ENCODE measurements around the gene KRT34. TPM values are rescaled to one million over a fixed set of nuclear protein-coding genes. Genes with fewer than 3 reads are reported as not detected.
"Not testable (repeated sequence)": the region's sequence is repeated elsewhere in the genome, so short reads cannot be mapped to it uniquely, and the experiment has no call there.

The KRT34 gene
- total RNA-seq, 1 donor from 2014 or later: not detected

DNA sequence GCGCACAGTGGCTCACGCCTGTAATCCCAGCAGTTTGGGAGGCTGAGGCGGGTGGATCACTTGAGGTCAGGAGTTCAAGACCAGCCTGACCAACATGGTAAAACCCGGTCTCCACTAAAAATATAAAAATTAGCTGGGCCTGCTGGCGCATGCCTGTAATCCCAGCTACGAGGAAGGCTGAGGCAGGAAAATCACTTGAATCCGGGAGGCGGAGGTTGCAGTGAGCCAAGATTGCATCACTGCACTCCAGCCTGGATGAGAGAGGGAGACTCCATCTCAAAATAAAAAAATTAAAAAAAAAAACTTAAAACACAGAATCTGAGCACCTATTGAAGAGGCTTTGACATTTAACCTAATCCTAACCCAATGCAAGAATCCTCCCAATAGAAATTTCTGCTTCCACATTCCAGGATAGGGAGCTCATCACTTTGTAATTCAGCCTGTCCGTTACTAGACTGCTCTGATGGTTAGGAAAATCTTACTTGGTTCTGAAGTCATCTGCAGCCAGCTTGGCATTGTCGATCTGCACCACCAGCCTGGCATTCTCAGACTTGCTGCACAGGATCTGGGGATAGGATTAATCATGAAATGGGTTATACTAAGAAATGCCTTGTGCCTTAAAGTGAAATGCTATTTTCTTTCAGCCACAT is 14.6 kb downstream of the KRT34 start:
- no peak for DNase-seq (ENCODE audit: low spot score)

DNA sequence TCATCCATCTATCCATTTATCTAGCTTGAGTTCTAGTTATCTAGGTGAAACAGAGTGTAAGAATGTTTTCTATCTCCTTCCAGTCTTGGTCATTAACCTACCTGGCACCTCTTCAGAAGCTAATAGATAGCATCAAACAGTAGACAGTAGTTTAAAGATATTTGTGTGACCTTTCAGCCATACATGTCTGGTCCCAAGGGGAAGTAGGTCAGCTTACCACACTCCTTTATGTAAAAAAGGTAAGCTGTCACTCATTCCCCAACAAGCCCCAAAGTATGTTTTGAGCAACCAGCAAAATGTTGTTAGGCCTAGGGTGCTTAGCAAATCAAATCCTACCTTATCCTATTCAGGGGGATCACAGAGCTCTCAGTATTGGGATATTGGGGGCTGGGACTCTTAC is 16.0 kb downstream of the KRT34 start:
- no peak for DNase-seq (ENCODE audit: low spot score)

DNA sequence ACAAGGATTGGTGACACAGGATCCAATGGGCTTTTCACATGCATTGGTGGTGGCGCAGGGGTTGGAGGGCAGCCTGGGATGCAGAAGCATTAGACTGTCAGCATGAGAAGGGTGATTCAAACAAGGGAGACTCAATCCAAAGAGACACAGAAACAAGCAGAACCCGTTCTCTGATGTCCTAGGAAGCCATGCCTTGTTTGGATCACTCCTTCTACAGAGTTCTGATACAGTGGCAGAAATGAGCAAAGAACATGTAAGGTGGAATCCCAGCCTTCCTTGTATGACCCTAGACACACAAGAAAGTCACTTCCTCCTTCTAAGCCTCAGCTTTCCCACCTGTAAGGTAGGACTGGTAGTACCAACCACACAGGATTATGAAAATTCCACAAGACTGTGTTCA is 18.2 kb downstream of the KRT34 start:
- DNase-seq (ENCODE audit: low spot score): no peak

DNA sequence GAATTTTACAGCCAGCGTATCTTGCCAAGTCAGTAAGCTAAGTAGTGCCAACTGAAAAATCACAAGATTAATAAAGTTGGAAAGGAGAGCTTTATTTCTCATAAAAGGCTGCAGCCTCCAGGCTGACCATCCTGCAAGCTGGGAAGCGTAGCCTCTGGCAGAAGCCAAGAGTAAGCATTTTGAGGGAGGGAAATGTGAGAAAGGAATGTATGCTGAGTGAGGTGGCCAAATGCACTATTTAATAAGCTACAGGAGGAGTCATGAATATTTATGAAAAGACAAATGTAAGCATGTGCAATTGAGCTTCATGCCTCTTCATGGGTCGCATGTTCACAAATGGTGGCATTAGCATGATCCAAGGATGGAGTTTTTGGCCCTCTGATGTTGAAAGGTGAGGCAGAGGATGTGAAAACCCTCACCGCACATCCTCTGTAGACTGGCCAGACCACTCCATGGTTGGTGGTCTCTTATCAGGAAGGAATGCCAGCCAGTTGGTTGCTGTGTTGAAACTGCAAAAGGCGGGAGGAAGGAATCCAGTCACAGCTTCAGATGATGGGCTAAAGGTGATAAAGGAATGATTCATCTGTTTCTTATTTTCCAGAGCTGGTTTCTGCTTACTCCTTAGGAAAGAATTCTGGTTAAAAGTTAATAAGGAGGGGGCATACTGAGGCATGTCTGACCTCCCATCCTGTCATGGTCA is 21.7 kb downstream of the KRT34 start:
- DNase-seq (ENCODE audit: low spot score): no peak

DNA sequence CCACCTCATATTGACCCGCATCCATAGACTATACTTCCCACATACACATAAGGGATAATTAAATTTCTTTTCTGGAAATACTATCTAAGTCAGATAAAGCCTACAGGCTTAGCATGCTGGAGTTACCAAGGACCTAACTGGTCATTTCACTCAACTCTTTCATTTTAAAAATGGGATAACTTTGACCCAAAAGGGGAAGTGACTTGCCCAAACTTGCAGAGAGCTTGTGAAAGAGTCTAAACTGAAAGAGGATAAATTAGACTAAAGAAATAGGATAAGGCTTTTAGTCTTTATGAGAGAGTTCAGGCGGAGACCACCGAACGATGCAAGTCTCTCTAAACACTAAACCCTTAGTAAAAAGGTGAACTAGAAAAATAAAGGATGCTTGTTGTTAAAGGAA is 27.6 kb downstream of the KRT34 start:
- no peak for DNase-seq (ENCODE audit: low spot score)

DNA sequence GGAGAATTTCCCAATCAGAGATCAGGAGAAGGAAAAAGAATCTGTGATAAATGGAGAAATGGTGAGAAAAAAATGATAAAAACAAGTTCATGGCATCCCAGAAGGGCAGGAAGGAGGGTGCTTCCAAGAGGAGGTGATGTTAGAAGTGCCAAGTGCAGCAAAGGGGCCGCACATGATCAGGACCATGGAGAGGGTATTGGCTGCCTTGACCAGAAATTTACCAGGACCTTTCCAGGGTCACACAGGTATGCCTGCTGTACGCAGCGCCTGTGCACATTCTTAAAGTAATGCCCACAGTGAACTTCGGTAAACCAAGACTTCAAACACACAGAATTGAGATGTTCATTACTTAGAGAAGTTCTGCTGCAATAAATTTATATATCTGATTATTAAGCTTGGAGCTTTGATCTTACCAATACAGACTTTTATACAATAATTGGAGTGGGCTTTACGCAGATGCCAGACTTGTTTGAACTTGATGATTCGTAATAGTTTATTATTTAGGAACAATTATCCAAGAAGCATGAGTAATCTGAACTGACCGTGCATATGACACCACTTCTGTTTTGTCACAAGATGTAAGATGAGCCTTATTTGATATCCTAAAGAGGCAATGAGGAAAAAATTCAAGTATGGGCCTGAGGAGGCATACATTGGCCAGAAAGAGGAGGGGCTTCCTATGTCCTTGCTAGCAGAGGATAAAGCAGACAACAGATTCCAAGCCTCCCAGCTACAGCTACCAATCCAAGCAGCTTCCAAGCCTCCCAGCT is 29.3 kb downstream of the KRT34 start:
- no peak for DNase-seq (ENCODE audit: low spot score)

DNA sequence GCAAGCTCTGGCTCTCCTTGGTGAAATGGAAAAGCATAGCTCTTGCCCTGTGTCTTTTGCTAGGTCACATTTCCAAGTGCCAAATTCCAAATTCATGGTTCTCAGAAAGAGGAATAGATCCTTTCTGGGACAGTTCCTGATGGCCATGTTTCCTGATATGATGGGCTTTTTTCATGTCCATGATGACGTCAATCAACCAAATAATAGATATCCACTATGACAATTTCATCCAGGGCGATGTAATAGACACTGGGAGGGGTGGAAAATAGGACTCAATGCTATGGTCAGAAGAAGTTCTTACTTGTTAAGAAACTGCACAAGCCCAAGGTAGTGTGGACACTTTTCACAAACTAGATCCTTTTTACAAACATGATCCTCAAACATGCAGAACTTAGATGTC is 30.9 kb downstream of the KRT34 start:
- no peak for DNase-seq (ENCODE audit: low spot score)

DNA sequence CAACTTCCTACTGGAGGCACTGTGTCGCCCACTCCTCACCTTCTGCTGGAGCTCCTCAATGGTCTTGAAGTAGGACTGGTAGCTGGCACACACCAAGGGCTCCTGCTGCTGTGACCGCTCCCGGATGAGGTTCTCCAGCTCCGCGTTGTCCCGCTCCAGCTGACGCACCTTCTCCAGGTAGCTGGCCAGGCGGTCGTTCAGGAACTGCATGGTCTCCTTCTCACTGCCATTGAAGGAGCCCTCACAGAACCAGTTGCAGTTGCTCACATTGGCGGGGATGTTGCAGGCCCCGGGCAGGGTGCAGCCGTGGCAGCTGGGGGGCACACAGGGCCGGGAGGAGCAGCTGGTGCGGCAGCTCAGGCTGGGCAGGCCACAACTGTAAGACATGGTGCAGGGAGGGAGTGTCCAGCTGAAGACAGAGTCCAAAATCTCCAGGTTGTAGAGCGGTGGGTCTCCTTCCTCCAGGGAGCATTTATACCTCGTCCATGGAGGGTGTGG is 31.7 kb downstream of the KRT34 start, which contains the start of gene KRT33A:
Gene KRT33A (minus strand): TSS at position 448 of the 498 bp plus-strand sequence. CDS start 61 bp downstream, at position 387.
- not testable (repeated sequence) for DNase-seq (ENCODE audit: low spot score)

DNA sequence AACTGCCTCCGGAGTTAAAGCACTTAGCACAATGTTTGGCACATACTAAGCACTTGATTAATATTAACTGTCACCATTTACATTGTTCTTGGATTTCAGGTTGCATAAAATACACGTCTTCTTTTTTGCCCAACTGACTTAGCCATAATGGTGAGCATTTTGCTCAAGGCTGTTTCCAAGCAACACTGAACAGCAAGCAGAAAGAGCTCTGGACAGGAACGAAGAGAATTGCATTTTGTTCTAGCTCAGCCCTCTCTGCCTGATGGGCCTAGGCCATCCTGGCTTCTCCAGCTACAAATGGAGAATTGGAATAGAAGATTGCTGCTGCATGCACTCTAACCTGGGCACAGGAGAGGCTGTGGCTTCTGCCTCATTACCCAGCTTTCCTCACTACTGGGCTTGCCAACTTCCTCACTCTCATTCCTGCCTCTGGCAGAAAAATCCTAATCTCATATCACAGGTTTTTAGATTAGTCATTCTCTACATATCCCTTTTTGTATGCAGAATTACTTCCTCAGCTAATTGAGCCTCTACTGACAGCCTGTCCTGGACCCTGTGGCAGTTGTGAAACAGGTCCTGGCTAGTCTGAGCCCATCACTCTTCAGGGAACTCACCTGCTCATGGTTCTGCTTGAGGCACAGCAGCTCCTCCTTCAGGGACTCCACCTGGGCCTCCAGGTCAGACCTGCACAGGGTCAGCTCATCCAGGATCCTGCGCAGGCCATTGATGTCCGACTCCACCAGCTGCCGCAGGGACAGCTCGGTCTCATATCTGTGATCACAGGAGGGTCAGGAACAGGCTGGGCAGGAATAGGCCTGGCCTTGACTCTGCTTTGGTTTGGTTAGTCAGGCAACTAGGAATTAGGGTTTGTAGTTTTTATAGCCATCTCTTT is 34.0 kb downstream of the KRT34 start:
- DNase-seq (ENCODE audit: low spot score): no peak

DNA sequence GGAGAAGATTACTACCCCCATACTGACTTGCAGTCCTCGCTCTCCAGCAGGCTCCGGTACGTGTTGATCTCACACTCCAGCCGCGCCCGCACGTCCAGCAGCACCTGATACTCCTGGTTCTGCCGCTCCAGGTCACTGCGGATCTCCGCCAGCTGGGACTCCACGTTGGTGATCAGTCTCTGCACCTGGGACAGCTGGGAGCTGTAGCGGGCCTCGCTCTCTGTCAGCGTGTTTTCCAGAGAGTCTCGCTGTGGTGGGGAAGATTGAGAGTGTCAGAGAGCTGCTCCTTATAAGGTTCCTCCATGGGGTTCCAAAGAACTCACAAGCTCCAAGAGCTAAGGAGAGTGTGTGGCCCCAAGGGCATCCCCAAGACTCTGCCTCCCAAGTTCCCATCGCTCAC is 35.7 kb downstream of the KRT34 start:
- DNase-seq (ENCODE audit: low spot score): not testable (repeated sequence)

DNA sequence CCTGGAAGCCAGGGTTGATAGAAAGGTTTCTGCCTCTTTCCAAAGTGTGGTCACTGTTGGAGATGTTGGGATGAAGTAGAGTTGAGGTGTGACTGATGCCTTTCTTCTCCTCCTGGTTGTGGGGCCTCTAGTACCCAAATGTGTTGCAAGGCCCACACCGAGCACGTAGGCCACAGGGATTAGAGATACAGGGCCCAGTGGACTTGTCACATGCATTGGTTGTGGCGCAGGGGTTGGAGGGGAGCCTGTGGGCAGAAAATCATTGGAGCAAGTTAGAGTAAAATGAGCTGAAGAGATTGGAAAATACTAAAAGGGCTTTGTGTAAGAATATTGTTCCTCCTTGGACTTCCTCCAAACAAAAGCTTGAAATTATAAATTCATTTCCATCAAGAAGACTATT is 36.1 kb downstream of the KRT34 start:
- no peak for DNase-seq (ENCODE audit: low spot score)

DNA sequence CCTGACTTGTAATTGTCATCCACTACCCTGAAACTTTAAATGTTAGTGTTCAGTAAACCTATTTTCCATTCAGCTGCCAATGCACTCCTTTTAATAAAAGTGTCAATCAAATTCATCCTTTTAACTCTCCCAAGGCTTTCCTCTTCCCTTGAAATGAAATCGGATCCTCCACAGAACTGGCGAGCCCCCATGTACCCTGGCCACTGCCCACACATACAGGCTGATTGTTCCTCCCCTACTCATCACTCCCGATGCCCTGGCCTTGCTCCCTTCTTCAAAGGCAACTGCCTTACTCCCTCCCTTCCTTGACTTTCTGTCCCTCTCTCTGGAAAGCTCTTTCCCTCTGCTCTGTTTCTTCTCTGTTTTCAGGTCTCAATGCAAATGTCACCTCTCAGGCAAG is 39.1 kb downstream of the KRT34 start:
- DNase-seq (ENCODE audit: low spot score): no peak

DNA sequence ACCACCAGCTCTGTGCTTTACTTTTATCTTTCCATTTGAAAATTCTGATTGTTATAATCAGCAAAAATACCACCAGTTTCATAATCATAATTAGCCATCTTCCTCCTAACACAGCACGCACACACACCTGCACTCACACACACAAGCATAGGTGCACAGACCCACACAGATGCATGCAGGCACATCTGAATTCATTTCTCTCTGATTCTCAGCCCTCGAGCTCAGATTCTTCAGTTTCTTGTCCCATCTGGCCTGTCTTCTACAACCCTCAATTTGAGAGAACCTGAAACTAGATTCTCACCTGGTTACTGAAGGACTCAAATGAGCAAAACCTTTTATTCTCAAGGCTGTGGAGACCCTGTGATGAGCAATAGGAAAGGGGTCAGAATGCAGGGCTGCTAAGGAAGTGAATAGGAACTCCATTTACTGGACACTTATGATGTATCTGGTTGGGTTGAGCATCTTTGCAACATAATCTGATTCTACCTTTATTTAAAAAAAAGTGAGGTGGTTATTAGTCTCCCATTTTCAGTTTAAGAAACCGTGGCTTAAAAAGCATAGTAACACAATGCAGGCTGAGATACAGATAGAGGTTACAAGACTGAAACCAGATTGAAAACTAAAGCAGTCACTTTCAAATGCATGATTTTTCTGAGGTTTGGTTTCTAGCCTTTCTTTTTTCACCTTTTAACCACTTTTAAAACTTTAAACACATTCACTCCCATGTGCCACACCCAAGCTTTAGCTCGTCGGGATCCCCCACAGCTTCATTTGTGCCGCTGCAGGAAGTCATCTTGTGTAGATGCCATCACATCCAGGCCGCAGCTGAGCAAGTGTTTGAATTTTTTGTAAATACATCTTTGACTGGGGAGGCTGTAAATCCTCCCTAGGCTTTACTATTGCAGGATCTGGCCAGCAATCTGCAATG is 40.9 kb downstream of the KRT34 start:
- DNase-seq (ENCODE audit: low spot score): no peak

DNA sequence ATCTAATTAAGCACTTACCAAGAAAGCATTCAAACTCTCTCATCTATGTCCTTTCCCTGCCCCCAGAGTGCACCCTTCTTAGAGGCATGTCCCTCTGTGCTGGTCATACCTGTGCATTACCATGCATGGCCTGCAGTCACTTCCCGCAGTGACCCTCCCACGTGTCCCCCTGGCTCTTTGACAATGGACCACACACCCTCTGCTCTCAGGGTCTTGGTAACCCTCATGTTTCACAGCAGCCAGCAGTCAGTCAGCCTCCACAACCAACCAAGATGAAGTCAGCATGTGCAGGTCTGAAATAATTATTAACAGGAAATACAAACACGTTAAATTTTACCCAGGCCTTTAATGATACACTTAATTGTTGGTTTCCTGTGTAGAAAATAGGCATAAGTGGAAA is 41.6 kb downstream of the KRT34 start:
- no peak for DNase-seq (ENCODE audit: low spot score)

DNA sequence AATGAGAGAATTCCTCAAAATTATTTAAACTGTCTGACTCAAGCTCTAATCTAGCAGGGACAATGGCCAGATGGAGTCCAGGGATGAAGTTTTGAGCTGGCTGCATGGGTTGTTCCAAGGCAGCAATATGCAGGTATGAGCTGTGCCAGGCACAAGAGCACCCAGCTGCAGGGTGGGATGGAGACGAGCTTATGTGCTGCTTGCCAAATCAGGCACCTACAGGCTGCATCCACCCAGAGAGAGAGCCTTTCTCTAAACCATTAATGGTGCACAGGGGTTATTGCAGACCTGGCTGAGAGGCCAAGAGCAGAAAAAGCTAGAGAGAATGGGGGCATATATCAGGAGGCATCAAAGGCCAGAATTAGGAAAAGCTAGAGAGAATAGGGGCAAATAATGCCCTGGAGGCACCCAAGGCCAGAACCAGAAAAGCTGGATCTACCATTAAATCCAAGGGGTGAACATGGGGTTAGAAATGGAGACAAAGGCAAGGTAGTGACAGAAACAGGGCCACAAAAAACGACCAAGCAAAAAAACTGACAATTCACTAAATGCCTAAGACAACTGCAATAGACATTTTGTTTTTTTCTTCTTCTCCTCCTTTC is 42.4 kb downstream of the KRT34 start:
- no peak for DNase-seq (ENCODE audit: low spot score)

DNA sequence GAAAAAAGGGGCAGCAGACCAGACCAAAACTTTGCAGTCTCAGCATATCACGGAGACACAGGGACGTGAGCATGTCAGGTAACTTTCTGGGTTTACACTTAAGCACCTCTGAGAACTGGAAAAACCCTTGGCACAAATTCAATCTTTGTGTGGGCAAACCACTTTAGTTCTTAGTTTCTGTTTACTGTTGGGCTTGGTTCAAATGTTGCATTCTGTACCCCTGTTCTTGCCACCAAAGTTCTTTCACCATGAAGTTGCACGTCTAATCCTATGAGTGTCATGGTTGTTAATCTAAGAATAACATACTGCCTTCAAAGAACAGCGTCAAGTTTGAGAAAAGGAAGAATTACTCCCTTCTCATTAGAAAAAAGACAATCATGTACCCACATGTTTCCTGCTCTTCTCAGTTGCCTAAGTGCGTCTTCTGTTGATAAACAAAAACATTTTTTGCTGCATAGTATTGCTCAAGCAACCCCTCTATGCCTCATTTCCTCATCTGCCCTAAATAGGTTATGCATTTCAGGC is 43.1 kb downstream of the KRT34 start:
- no peak for DNase-seq (ENCODE audit: low spot score)

DNA sequence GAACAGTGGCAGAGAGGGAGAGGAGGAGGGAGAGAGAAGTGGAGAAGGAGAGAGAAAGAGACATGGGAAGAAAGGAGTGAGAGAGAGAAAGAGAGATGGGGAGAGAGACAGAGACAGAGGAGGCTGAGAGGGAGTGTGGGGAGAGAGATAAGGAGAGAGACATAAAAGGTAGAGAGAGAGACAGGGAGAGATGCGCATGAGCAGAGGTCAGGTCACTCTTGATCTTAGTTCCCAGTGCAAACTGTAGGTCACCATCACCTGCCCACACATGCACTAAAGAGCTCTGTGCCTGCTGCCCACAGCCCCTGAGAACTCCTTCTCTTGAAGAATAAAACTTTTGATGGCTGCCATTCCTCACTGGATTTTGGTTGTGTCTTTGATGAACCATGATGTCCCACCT is 46.4 kb downstream of the KRT34 start:
- DNase-seq (ENCODE audit: low spot score): no peak

DNA sequence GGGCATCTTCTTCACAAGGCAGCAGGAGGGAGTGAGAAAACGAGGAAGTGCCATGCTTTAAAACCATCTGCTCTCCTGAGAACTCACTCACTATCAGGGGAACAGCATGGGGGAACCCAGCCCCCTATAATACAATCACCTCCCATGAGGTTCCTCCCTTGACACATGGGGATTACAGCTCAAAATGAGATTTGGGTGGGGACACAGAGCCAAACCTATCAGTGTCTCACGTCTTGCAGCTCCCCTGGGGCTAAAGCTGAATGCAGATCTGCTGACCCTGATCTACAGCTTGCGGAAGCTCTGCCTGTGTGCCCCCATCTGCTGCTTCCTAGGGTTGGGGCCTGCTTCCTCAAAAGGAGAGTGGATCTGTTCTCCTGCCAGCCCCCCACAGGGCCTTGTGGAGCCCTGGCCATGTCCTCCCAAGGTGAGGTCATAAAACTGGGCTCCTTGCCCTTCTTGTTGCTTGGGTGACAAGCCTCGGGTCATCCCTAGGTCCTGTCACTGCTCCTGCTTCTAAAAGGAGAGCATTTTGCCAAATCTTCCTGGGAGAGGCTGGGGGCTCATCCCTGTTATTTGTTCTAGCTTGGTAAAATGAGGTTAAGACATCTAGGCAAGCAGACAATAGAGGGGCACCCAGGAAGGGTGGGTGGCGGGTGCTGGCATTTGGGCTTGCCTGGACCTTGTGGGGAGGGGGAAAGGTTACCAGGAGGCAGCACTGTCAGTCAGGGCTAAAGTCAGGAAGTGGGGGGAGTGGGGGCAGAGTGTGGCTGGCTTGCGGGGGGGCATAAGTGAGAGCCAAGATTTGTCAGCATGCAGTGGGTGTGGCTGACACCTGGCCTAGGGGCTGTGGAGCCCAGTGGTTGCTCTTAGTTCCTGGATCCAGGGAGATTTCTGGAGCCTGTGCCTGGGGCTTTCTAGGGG is 47.5 kb downstream of the KRT34 start:
- no peak for DNase-seq (ENCODE audit: low spot score)

Data from mesenteric fat pad (tissue), 1 donor.